CD4-positive, alpha-beta T cell treated with Interleukin-6 for 4 hours (primary cell): ENCODE measurements around the gene WDR19.
"Not testable (repeated sequence)": the region's sequence is repeated elsewhere in the genome, so short reads cannot be mapped to it uniquely, and the experiment has no call there.

Experiments
- DNase-seq: peaks from one replicate; pipeline ENCODE4 v3.0.0-alpha.2; 2020; ENCODE audit warnings: mixed read lengths

Gene WDR19

DNA sequence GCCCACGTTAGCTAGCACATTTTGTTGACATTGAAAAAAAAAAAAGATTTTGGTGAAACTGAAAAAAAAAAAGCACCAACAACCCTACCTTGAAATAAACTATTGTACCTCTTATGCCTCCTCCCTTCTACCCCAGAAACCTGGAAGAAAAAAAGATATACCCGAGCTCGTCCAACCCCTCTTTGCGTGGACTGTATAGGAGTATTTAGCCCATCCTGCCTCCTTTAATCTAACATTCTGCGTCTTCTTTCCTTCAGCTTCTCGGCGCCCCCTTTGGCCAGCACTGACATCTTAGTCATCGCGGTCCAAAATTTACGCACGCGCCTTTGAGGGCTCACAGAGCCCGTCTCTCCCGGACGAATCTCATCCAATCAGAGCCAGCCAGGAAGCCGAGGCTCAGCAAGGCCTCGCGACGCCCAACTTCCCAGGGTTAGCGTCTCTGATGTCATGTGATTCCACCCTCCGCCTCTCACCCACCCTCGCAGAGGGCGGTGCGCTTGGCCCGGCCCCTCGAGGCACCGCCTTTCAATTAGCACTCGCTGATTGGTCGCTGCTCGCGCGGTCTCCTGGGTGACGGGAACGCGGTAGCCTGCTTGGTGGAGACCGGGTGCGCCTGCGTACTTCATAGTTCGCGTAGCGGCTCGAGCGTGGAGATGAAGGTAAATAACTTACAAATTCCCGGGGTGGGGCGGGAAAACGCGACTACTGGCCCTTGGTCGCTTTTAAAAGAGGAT, at the start of gene WDR19:
WDR19 (plus strand) TSS at position 625 of the 734 bp plus-strand sequence; CDS start at position 654, 29 bp downstream.
- peak; percentile 99 for DNase-seq

DNA sequence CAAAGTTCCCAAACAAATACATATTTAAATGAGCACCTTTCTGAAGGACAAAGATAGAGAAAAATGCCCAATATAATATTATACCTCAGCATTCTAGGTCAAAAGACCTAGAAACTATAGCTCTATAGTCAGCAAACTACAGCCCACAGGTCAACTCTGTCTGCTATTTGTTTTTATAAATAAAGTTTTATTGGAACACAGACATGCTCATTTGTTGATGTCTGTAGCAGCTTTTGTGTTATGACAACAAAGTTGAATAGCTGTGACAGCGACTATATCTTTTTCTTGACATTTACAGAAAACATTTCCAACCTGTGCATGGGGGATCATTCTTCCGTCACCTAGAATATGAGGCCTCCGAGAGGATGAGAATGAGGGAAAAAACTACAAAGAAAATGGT, 48.7 kb upstream of the WDR19 start:
- no peak for DNase-seq

DNA sequence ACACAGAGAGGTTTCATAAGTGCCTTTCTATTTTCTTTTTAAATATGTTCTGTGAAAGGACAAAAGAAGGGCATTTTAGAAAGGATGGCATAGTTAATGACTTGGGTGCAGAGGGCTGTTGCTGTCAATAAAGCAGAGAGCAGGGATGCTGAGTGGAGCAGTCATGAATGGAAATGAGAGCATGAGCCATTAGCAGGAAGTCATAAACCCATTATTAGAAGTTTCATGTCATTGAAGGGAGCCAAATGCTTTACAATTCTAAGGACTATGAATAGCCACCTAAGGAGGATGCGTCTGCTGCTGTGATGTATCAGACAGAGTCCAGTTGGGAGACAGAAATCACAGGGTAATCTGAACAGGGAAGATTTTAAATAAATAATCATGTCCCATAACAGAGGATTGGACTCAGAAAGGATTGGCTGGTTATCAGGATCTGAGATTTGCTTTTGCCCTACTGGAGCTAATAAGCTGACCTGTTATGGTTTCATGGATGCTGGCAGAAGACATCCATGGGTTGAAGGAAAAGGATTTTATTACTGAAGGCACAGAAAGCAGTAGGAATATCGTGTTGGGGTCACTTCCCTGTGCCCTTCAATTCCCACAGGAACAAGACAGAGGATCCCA, 47.5 kb upstream of the WDR19 start:
- no peak for DNase-seq

DNA sequence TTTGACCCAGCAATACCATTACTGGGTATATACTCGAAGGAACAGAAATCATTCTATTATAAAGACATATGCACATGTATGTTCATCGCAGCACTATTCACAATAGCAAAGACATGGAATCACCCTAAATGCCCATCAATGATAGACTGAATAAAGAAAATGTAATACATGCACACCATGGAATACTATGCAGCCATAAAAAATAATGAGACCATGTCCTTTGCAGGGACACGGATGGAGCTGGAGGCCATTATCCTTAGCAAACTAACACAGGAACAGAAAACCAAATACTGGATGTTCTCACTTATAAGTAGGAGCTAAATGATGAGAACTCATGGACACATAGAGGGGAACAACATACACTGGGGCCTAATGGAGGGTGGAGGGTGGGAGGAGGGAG, 44.1 kb upstream of the WDR19 start:
- DNase-seq, result not testable (repeated sequence)

DNA sequence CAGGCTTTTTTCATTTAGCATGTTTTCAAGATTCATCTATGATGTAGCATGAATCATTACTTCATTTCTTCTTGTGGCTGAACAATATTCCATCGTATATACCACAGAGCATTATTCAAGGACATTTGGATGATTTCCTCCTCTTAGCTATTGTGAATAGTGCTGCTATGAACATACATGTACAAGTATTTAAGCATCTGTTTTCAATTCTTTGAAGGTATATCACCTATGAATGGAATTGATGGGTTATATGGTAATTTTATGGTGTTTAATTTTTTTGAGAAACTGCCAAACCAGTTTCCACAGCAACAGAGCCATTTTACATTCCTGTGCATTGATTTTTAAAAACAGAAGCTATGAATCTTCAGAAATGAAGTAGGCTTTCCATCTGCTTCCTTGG, 36.1 kb upstream of the WDR19 start:
- no peak for DNase-seq

DNA sequence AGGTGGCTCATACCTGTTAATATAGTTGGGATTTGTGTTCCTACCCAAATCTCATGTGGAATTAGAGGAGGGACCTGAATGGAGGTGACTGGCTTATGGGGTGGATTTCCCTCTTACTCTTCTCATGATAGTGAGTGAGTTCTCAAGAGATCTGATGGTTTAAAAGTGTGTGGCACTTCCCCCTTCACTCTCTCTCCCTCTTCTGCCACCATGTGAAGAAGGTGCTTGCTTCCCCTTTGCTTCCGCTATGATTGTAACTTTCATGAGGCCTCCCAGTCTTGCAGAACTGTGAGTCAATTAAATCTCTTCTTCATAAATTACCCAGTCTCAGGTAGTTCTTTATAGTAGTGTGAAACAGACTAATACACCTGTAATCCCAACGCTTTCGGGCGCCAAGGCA, 28.3 kb upstream of the WDR19 start:
- no peak for DNase-seq

DNA sequence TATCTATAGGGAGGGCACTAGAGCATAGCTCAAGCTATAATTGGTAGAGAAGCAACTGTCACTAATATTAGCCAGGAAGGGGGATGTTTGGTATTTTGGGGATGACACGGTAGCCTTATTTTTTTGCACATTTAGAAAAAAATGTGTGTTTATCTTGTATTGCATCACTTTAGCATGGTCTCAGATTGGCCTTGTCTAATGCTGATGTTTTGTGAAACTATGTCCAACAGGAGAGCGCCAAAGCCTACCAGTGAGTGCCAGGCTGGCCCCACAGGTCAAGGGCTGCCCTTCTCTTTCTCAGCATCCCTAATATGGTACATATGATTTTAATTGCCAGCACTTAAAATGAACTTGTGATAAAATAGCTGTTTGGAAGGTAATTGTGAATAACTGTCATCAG, 24.8 kb upstream of the WDR19 start:
- DNase-seq, result no peak

DNA sequence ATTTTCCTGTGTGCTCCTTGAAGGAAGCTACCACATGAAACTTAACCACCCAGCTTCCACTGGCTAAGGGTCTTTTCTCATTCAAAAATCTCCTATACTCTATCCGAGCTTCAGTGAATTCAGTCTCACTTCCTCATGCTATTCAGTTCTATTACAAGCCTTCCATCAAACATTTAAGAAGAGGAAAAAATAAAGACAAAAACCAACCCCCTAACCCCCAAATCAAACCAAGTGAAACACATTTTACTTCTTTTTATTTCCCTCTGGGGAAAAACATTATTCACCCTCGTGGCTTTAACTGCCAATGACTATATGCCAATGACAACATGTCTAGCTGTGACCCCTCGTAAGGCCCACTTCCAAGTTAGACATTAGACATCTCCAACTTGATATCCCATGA, 16.2 kb upstream of the WDR19 start:
- DNase-seq, result no peak

DNA sequence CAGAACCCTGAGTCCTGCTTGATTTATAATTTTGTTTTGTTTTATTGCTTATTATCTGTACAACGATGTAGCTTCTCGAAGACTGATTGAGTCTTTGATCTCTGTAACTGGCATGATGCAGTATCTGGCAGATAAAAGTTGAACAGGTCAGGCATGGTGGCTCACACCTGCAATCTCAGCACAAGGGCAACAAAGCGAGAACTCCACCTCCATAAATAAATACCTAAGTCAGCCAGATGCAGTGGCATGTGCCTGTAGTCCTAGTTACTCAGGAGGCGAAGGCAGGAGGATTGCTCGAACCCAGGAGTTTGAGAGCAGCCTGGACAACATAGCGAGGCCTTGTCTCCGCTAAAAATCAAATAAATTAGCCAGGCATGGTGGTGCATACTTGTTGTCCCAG, 15.7 kb upstream of the WDR19 start:
- no peak for DNase-seq

DNA sequence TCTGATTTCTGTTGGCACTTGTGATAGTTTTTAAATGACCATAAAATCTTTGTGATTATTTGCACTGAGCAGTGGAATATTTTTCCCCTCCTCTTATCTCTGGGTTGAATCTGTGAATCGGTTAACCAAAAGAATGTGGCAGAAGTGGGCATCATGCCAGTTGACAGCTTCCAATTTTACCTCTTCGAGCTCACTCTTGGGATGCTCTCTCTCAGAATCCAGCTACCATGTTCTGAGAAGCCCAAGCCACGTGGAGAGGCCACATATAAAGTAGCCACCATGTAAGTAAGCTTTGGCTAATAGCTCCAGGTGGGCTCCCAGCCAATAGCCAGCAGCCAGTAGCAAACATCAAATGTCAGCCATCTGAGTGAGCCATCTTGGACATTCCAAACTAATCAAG, 12.9 kb upstream of the WDR19 start:
- no peak for DNase-seq

DNA sequence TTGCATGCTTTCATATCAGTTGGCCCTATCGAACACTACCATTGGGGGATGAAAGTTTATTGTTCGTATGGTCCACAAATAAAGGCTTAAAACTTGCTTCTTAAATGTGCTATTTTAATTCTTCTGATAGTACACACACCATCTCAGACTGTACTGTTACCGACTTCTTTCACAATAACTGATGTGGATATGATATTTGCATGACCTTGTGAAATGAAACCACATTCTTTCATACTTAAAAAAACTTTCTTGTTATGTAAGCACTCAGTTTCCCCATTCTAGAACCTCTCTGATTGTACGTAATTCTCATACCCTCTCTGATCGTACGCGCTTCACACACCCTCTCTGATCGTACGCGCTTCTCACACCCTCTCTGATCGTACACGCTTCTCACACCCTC, 12.0 kb upstream of the WDR19 start:
- DNase-seq, result no peak

DNA sequence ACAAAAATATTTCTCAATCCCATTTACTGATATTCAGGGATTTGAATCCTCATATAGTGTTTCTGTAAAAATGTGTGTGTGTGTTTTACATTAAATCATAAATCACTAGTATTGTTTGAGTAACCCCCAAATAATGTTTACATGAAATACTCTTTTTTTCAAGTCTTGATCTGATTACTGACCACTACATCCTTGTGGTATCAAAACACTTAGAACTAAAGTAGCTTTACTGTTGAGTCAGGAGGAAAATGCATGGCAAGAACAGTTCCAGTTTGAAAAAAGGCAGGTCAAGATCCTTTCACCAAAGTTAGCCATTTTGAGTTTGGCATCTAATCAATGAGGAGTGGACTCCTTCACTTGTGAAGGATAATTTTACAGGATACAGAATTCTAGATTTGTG, 3.6 kb upstream of the WDR19 start:
- no peak for DNase-seq

DNA sequence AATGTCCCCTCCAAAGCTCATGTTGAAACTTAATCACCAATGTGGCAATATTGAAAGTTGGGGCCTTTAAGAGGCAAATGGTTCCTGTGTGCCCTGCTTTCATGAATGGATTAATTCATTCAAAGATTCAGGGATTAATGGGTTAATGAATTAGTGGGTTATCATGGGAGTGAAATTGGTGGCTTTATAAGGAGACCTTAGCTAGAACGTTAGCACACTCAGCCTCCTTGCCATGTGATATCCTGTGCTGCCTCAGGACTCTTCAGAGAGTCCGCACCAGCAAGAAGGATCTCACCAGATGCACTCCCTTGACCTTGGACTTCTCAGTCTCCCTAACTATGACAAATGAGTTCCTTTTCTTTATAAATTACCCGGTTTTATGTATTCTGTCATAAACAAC, 2.6 kb upstream of the WDR19 start:
- DNase-seq, result no peak

DNA sequence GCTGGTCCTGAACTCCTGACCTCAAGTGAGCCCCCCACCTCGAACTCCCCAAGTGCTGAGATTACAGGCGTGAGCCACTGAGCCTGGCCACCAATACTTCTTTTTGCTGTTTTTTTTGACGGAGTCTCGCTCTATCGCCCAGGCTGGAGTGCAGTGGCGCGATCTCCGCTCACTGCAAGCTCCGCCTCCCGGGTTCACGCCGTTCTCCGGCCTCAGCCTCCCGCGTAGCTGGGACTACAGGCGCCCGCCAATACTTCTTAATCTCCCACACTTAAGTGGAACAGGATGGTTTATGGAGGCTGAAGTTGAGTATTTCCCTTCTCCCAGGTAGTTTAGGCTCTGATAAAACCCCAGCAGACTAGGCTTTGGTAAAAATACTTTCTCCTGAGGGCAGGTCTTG, 1.7 kb upstream of the WDR19 start:
- DNase-seq, result not testable (repeated sequence)

DNA sequence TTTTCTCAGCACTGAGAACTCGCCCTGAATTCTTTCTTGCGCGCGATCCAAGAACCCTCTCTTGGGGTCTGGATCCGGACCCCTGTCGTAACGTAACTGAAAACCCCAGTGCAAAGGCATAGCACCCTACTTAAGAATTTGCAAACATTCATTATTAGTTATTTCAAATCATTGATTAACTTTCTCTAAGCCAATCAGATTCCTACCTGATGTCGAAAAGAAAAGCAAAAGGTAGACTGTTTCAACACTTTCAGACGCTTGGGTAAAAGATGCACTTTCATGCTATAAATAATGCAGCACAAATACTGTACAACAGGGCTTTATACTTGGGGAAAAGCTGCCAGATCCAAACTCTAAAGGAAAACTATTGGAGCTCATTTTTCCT, 817 bp upstream of the WDR19 start:
- no peak for DNase-seq

DNA sequence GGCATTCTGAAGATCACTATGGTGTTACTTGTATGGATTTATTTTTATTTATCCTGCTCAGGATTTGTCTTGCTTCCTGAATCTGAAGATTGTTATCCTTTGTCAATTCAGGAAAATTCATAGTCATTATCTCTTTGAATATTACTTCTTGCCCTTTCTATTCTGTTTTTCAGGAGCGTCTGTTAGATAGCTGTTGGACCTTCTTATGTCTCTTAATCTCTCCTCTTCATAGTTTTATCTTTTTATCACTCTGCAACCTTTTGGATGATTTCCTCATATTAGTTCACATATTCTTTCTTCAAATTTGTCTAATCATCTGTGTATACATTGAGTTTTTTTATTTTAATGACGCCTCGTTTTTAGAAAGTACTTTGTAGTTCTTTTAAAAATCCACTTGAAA, 19.6 kb downstream of the WDR19 start:
- DNase-seq, result no peak

DNA sequence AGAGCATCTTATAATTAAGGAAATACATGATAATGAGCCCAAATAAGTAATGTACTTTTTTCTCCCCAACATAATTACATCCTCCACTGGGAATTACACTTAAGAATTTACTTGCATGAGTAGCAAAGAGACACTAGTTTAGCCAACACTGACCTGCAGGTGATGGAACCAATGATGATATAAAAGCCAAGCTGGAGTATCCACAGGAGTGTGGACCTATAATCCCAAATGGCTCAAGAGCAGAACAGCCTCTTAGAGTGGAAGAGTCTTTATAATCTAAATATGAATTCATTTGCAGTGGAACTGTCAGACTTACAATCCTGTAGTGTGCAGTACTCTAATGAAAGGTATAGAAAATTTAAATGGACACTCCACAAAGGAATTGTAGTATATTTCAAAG, 22.2 kb downstream of the WDR19 start:
- DNase-seq, result no peak

DNA sequence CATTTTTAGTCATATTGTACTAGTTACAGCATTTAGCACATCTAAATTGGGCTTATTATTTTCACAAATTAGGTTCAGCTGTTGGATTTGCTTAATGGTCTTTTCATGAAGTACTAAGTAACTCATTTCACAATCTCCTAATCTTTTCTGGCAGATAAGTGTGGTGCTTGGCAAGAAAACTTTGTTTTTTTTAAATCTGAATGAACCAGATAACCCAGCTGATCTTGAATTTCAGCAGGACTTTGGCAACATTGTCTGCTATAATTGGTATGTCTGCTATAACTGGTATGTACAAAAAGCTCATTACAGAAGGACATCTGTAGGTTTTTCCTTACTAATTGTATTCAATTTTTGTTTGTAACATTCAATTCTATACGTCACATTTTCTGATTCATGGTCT, 22.7 kb downstream of the WDR19 start:
- no peak for DNase-seq

DNA sequence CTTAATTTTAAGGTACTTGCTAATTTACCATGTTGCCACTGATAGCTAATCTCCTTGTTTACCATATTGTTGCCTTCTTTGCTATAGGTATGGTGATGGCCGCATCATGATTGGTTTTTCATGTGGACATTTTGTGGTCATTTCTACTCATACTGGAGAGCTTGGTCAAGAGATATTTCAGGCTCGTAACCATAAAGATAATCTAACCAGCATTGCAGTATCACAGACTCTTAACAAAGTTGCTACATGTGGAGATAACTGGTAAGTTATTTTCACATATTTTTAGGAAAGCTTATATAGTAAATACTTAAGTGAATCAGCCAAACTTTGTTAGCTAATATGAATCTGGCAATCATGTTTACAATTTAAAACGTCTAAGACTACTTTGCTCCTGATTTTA, 23.1 kb downstream of the WDR19 start:
- no peak for DNase-seq

DNA sequence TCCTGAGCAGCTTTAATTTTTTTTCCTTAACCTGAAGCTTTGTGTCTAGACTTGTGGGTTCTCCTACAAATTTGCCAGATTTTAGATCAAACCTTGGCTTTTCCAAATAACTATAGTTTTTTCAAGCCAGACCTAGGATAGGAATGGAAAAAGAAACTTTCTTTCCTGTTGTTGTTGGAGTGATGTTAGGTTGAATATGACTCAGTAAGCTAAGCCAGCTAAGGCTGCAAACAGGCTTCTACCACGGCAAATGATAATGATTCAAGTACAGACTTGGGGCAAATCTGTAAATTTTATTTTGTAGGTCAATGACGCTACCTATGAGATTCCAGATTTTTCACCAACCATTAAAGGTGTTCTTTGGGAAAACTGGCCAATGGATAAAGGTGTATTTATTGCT, 45.6 kb downstream of the WDR19 start:
- DNase-seq, result no peak

DNA sequence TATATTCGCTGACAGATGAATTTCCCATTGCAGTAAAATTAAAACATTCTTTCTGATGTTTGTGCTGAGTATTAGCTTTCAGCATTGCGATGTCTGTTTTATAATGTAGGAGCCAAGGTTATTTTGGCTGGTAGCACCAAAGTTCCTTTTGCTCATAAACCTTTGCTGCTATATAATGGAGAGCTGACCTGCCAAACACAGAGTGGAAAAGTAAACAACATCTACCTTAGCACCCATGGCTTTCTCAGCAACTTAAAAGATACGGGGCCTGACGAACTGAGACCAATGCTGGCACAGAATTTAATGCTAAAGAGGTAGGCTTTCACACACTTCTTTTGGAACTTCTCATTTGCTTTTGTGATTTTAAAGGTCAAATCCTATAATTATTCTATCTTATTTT, 46.0 kb downstream of the WDR19 start:
- no peak for DNase-seq

DNA sequence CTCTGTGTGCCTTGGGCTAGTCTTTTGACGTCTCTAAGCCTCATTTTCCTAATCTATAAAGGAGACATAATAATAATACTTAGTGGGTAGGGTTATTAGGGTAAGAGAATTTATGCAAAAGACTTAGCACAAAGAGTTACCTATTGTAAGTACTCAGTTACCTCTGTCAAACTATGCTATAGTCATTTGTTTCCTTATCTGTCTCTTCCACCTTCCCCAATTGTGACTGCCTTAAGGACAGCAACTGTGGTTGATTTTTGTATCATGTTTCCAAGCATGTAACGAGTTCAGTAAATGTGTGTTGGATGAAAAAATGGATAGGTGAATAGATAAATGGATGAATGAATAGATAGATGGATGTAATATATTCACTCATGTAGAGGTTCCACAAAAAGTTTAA, 48.1 kb downstream of the WDR19 start:
- DNase-seq, result no peak

DNA sequence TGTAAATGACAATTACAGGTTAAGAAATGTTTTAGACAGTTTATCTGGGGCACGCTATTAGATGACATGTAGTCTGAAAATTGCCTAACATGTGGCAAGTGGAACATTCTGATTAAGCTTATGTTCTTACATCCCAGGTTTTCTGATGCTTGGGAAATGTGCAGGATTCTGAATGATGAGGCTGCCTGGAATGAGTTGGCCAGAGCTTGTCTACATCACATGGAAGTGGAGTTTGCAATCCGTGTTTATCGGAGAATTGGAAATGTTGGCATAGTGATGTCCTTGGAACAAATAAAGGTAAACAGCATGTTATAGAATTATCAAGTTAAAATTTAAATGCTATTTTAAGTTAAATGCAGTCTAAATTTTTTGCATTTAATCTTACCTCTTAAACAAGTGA, 49.3 kb downstream of the WDR19 start:
- no peak for DNase-seq

DNA sequence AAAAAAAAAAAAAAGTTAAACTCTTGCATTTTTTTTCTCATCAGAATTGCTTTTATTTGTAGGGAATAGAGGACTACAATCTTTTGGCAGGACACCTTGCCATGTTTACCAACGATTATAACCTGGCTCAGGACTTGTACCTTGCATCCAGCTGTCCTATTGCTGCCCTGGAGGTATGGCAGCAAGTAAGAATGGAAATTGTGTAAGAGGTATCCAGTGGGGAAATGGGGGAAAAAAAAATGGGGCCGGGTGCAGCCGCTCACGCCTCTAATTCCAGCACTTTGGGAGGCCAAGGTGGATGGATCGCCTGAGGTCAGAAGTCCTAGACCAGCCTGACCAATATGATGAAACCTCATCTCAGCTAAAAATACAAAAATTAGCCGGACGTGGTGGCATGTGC, 49.8 kb downstream of the WDR19 start:
- DNase-seq, result no peak

DNA sequence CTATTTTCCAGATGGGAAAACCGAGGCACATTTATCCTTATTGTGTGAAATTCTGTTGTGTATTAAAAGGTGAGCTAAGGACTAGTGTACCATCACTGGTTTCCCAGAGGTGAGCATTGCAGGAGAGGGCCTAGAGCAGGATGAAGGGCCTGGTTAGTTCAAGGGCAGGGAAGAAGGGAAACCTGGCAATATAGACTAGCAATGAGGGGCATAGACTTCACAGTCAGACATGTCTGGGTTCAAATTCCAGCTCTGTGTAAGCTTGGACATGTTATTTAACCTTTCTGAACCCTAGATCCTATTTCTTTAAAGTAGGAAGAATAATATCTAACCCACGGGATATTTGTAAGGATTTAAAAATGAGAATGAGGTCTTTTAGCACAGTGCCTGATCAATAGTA, 50.8 kb downstream of the WDR19 start:
- no peak for DNase-seq
